SU-DHL-6 (cell line): ENCODE results near the gene LEKR1.
"Not testable (repeated sequence)": the region's sequence is repeated elsewhere in the genome, so short reads cannot be mapped to it uniquely, and the experiment has no call there.

Experiments
- H2AFZ ChIP-seq: fragments of 200-600 bp; sonication (generic); 2 replicates; pipeline ENCODE4 v1.6.1; 2014; ENCODE audit warnings: low read depth, mild to moderate bottlenecking, moderate library complexity, mixed read lengths, antibody characterized with exemption, low read length; ENCODE audit not compliant: severe bottlenecking
- H3F3A ChIP-seq: fragments of 200-600 bp; shearing (Covaris generic); 2 replicates; pipeline ENCODE4 v1.6.0; 2016; ENCODE audit warnings: antibody characterized with exemption, mild to moderate bottlenecking; ENCODE audit not compliant: insufficient read depth
- H3K27ac ChIP-seq: fragments of 200-600 bp; sonication (generic); 2 replicates; pipeline ENCODE4 v1.5.1; 2016; ENCODE audit warnings: low read depth, mild to moderate bottlenecking, low read length, moderate library complexity, mixed read lengths
- H3K27me3 ChIP-seq: fragments of 200-600 bp; sonication (generic), shearing (Covaris generic); 2 replicates; pipeline ENCODE4 v1.6.0; 2014; ENCODE audit warnings: mild to moderate bottlenecking, low read length
- H3K36me3 ChIP-seq: fragments of 200-600 bp; sonication (generic); 2 replicates; pipeline ENCODE4 v1.6.1; 2014; ENCODE audit warnings: mild to moderate bottlenecking, low read length, mixed read lengths
- H3K4me2 ChIP-seq: fragments of 300-600, 200-600 bp; shearing (Covaris generic), sonication (generic); 2 replicates; pipeline ENCODE4 v1.6.0; 2014; ENCODE audit warnings: low read length, low read depth, mild to moderate bottlenecking; ENCODE audit not compliant: poor library complexity, severe bottlenecking
- H3K4me3 ChIP-seq: fragments of 200-600 bp; sonication (generic); 2 replicates; pipeline ENCODE4 v1.5.1; 2014; ENCODE audit warnings: antibody characterized with exemption, low read length, mild to moderate bottlenecking, mixed read lengths; ENCODE audit not compliant: insufficient read depth, poor library complexity, severe bottlenecking
- H3K79me2 ChIP-seq: fragments of 200-600 bp; sonication (generic); 2 replicates; pipeline ENCODE4 v1.6.1; 2014; ENCODE audit warnings: mild to moderate bottlenecking, low read length, moderate library complexity; ENCODE audit not compliant: insufficient read depth
- H3K9ac ChIP-seq: fragments of 200-600 bp; sonication (generic); 2 replicates; pipeline ENCODE4 v1.7.0; 2014; ENCODE audit warnings: mild to moderate bottlenecking, low read length
- H3K9me2 ChIP-seq: fragments of 200-600 bp; sonication (generic); replicated peaks from 2 replicates; pipeline ENCODE4 v1.6.1; 2014; ENCODE audit warnings: low read length; ENCODE audit not compliant: insufficient read depth
- H3K9me3 ChIP-seq: fragments of 200-600 bp; sonication (generic); 2 replicates; pipeline ENCODE4 v1.6.1; 2014; ENCODE audit warnings: low read length, mixed read lengths; ENCODE audit not compliant: insufficient read depth
- H4K20me1 ChIP-seq: fragments of 200-600 bp; sonication (generic); 2 replicates; pipeline ENCODE4 v1.6.1; 2014; ENCODE audit warnings: low read depth, mild to moderate bottlenecking, antibody characterized with exemption, low read length, moderate library complexity, mixed read lengths
- CTCF ChIP-seq: fragments of 200-600 bp; sonication (generic); IDR thresholded peaks from one replicate; pipeline ENCODE4 v1.5.1; 2017; ENCODE audit warnings: antibody characterized with exemption, mild to moderate bottlenecking, low read length, moderate library complexity; ENCODE audit not compliant: insufficient read depth, poor library complexity, severe bottlenecking
- EZH2phosphoT487 ChIP-seq: fragments of 200-600 bp; sonication (generic), shearing (Covaris generic); conservative IDR thresholded peaks from 2 replicates; pipeline ENCODE4 v1.6.1; 2018; ENCODE audit warnings: mild to moderate bottlenecking, antibody characterized with exemption, low read length, moderate library complexity, mixed read lengths

Gene LEKR1

DNA sequence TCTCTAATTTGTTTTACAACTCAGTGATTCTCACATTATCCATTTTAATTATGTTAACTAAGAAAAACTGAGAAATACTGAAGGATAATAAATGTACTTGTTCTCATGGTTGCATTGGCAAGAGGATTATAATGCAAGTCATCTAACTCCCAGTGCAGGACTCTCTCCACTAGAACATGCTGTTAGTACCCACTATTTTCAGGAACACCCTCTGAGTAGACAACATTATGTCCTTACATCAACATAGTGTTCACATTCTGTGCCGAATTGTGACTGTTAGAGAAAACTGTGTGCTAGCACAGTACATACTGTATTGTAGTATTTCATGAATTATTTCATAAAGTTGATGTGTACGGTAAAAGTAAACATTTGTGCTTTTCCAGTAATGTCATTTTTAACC is 80.1 kb downstream of the LEKR1 start:
- no peaks in the 10 kb centered on the region for H4K20me1 ChIP-seq
- H3K79me2 ChIP-seq, result no peaks in the 10 kb centered on the region
- no peak overlapping the region for H3K27ac ChIP-seq
- H3K36me3 ChIP-seq, result no peaks in the 10 kb centered on the region
- H3K9ac ChIP-seq, result no peak overlapping the region
- no peaks in the 10 kb centered on the region for H3K27me3 ChIP-seq
- no peak overlapping the region for H2AFZ ChIP-seq
- H3K9me2 ChIP-seq, result no peaks in the 10 kb centered on the region
- TF ChIP-seq EZH2phosphoT487, result no peak
- no peak for TF ChIP-seq CTCF
- H3F3A ChIP-seq, result no peaks in the 10 kb centered on the region
- no peaks in the 10 kb centered on the region for H3K9me3 ChIP-seq
- no peak overlapping the region for H3K4me2 ChIP-seq
- no peak overlapping the region for H3K4me3 ChIP-seq

GRCh38 chr3:156908398-156908797 is 82.2 kb downstream of the LEKR1 start:
- no peaks in the 10 kb centered on the region for H3K79me2 ChIP-seq
- H3K4me3 ChIP-seq, result no peak overlapping the region
- H3K9me3 ChIP-seq, result no peaks in the 10 kb centered on the region
- H3K27ac ChIP-seq, result no peak overlapping the region
- H3K36me3 ChIP-seq, result no peaks in the 10 kb centered on the region
- no peaks in the 10 kb centered on the region for H3K9me2 ChIP-seq
- no peak overlapping the region for H2AFZ ChIP-seq
- H4K20me1 ChIP-seq, result no peaks in the 10 kb centered on the region
- no peak for TF ChIP-seq CTCF
- no peak for TF ChIP-seq EZH2phosphoT487
- no peak overlapping the region for H3K4me2 ChIP-seq
- H3F3A ChIP-seq, result no peaks in the 10 kb centered on the region
- H3K27me3 ChIP-seq, result no peaks in the 10 kb centered on the region
- no peak overlapping the region for H3K9ac ChIP-seq

DNA sequence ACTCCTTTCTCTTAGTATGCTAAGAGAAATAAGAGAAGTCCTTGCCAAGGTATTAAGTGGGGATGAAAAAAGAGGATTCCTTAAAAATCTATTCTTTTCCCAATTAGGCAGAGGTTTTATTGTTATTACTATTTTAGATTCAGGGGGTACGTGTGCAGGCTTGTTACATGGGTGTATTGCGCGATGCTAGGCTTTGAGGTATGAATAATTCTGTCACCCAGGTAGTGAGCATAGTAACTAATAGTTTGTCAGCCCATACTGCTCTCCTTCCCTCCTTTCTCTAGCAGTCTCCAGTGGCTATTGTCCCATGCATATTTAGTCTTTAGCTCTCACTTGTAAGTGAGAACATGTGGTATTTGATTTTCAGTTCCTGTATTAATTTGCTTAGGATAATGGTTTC is 83.9 kb downstream of the LEKR1 start:
- no peaks in the 10 kb centered on the region for H3K27me3 ChIP-seq
- H4K20me1 ChIP-seq, result no peaks in the 10 kb centered on the region
- no peak overlapping the region for H3K4me2 ChIP-seq
- no peak overlapping the region for H3K4me3 ChIP-seq
- no peak for TF ChIP-seq CTCF
- TF ChIP-seq EZH2phosphoT487, result no peak
- H2AFZ ChIP-seq, result no peak overlapping the region
- no peaks in the 10 kb centered on the region for H3K79me2 ChIP-seq
- no peaks in the 10 kb centered on the region for H3K9me2 ChIP-seq
- no peak overlapping the region for H3K9ac ChIP-seq
- H3K27ac ChIP-seq, result no peak overlapping the region
- no peaks in the 10 kb centered on the region for H3K36me3 ChIP-seq
- H3F3A ChIP-seq, result no peaks in the 10 kb centered on the region
- H3K9me3 ChIP-seq, result no peaks in the 10 kb centered on the region

GRCh38 chr3:156910831-156911230 is 84.7 kb downstream of the LEKR1 start:
- H3K4me3 ChIP-seq, H3K79me2 ChIP-seq, H4K20me1 ChIP-seq, H2AFZ ChIP-seq, H3K9me2 ChIP-seq, H3K9ac ChIP-seq, H3K27ac ChIP-seq, H3K9me3 ChIP-seq, H3K36me3 ChIP-seq, H3F3A ChIP-seq, H3K27me3 ChIP-seq, H3K4me2 ChIP-seq: not testable (repeated sequence)

- not testable (repeated sequence) for H3K79me2 ChIP-seq, H3K9me3 ChIP-seq, H3K27ac ChIP-seq, H3F3A ChIP-seq, H3K4me2 ChIP-seq, H2AFZ ChIP-seq, H3K4me3 ChIP-seq, H3K27me3 ChIP-seq, H3K9ac ChIP-seq, H3K36me3 ChIP-seq, H4K20me1 ChIP-seq, H3K9me2 ChIP-seq
These were observed 88.1 kb downstream of the LEKR1 start for GRCh38 chr3:156914300-156914699.
